GM19043 (cell line): ENCODE measurements around the gene C13orf46.

ENCODE experiments used
- ATAC-seq: cut with Tn5 transposase; IDR thresholded peaks from one replicate; pipeline ENCODE4 v1.9.1; 2021; ENCODE audit warnings: low read depth; ENCODE audit not compliant: unreplicated experiment

Gene C13orf46

DNA sequence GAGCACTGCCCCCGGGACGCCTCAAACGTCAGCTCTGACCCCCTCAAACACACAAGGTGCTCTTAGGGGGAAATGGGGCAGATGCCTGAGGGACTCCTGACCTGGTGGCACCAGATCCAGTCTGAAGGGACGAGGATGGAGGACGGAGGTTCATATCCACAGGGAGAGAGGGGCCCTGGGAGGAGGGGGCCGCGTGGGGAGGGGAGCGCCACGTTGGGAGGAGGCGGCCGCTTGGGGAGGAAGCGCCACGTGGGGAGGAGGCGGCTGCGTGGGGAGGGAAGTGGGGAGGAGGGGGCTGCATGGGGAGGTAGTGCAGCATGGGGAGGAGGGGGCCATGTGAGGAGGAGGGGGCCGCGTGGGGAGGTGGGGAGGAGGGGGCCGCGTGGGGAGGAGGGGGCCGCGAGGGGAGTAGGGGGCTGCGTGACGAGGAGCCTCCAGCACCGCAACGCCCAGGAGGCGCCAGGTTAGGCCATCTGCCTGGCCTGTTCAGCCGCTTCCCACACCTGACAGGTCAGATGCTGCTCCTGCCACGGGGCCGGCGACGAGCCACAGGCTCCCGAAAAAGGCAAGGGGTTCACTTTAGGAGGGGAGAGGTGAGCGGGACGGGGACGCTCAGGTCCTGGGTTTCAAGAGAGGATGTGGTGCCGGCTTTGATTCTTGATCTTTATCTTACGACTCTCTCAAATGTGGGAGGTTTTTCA, 36.7 kb upstream of the C13orf46 start:
- ATAC-seq: no peak

DNA sequence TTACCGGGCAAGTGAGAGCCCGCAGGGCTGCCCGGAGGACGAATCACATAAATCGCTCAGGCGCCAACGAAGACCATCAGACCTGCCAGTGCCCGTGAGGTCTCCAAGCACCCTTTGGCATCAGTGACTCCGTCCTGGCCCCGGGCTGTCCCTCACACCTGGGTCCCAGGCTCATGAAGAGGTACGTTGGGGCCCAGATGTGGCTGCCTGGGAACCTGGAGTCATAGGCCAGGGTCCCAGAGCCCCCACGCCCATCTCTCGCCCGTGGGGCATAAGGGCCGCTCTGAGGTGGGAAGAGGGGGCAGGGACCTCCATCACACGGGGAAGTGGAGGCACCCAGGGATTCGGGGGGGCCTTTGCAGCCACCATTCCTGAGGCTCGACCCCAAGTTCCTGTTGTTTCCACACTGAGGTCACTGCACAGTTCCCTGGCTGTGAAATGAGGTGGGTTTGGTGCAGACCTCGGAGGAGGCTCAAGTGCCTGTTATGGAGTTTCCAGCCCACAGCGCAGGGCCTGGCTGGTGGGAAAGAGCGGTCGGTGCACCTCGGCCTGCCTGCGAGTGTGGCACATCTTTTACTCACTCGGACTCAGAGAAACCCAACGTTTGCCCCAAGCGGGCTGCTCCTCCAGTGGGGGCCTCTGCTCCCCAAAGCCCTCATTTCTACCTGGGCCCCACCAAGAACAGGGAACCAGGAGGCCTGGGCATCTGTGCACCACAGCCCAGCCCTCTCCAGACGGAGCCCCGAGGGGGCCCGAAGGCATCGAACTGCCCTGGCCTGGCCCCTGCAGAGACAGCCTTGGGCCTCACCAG, 35.9 kb upstream of the C13orf46 start:
- no peak for ATAC-seq

DNA sequence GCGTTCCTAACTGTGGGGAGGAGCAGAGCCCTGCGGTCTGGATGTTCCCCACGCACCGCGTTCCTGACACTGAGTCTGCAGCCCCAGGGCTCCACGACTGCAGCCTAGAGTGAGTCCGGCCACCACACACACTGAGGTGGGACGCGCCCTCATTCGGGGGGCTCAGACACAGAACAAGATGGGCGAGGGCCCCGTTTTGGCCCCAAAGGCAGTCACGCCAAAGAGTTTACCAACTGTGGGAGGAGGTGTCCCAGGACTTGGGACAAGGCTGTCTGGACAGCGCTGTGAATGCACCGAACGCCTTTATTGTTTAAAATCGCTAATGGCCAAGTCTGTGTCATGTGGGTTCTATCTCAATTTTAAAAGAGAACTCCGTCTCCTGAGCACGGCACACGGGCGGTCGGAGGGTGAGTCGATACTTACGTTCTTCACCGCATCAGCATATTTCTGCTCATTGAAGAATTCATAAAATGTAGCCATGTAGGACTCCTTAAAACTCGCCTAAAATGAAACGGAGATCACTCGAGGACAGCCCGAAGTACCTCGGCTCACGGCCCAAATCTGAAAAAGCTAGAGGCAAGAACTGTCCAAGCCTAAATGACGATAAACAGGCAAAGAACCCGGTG, 35.2 kb upstream of the C13orf46 start:
- no peak for ATAC-seq

DNA sequence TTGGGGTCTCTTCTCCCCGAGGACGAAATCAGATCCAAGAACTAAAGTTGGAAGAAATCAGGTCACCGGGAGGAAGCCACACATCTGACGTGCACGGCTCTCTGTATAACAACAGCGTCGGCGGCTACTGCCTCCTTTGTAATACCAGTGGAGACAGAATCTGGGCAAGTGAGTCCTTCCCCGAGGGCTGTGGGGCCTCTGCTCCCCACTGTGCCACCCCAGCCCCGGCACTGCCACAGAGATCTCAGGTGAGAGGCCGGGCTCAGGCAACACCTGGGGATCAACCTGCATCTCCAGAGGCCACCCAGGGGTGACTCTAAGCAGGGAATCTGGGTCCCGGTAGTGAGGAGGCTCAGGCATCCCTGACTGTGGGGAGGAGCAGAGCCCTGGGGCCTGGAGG, 33.7 kb upstream of the C13orf46 start:
- ATAC-seq: no peak

DNA sequence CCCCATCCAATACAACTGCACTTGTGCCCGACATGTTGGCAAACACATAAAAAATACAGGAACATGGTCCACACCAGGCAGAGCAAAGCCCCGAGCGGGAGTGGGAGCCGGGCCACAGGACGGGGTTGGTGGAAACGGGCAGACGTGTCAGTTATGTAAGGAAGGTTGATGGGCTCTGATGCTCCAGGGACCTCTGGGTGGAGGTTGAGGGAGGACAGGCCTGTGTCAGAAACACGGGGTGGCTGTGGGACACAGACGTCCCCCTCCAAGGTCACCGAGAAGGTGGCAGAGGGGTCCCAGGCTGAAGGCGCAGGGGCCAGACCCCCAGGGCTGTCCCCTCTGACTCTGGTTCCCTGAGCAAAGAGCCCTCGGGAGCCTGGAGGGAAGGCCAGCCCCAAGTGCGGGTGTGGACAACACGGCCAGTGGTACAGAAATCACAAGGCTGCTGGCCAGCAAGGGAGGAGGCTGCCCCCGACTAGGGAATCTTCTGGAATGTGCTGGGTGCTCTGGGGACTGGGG, 31.4 kb upstream of the C13orf46 start:
- no peak for ATAC-seq

DNA sequence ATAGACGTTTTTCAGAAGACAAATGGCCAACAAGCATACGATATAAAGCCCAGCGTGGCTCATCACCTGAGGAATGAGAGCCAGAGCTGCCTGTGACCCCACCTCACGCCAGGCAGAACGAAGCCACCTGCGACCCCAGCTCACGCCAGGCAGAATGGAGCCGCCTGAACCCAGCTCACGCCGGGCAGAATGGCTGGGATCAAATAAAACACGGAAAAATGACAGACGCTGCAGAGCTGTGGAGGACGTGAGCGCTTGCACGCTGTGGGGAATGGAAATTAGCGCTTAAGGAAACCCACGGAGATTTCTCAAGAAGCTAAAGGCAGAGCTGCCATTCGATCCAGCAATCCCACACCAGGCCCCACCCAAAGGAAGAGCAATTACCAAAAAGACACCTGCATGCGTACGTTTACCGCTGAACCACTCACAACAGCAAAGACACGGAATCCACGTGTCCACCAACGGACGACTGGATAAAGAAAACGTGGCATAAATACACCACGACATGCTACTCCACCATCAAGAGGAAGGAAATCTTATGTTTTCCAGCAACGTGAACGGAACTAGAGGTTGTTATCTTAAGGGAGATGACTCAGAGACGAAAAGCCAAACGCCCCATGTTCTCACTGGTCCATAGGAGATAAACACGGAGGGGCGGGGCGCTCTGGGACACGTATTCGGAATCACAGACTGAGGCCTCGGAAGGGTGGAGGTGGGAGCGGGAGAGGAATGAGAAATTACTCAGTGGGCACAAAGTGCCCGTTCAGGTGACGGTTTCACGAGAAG, 30.7 kb upstream of the C13orf46 start:
- no peak for ATAC-seq

DNA sequence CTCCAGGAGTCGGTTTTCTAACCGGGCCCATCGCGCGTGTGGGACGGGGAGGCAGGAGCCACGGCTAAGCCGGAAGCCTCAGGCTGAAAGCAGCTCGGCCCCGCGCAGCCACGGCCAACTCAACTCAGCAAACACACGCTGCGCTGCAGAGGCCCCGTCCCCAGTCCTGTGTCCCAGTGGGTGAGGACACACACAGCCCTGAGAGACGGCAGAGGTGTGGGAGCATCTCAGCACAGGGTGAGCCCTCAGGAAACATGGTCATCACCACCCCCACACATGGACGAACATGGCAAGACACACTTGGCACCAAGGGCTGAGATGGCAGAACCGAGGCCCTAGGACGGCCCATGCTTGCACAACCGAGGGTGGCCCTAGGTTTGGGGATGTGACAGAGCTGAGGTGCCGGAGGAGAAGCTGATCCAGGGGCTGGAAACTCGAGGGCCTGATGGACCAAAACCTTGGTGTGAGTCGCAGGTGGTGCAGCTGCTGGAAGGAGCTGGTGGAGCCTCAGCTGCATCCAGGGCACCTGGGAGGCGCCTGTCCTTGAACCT, 29.0 kb upstream of the C13orf46 start:
- no peak for ATAC-seq

DNA sequence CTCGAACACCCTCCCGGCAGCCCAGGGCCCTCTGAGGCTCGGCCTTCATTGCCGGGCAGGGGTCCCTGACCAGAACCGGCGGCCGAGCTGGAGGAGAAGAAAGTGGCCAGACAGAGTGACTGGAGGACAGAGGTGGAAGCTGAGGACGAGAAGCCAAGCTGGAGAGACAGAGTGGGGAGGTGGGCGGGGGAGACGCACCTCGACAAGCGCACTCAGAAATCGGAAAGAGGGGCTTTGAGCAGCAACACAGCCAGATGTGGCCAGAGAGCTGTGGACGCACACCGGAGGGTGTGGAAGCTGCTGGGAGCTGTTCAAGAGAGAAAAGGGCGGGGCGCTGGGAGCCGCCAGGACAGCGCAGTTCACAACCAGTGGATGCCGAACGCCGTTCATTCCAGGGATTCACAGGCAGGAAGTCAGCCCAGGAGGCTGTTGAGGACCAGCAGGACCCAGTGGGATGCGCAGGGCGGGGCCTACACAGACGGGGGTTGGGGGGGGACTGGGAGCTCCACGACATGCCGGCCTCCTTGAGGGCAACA, 28.2 kb upstream of the C13orf46 start:
- ATAC-seq: no peak

DNA sequence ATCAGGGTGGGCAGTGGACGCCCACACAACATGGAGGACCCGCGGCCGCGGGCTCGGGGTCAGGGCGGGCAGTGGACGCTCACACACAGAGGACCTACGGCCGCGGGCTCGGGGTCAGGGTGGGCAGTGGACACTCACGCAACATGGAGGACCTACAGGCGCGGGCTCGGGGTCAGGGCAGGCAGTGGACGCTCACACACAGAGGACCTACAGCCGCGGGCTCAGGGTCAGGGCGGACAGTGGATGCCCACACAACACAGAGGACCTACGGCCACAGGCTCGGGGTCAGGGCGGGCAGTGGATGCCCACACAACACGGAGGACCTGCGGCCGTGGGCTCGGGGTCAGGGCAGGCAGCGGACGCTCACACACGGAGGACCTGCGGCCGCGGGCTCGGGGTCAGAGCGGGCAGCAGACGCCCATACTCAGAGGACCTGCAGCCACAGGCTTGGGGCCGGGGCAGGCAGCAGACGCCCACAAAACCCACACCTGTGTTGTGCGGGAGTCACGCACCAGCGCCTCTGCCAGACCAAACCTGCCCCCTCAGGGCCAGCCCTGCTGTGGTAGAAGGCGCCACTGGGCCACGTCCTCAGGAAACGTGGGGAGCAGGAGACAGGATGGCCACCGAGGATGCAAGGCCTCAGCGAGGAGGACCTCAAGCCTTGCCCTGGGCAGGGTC, 27.6 kb upstream of the C13orf46 start:
- ATAC-seq: no peak

DNA sequence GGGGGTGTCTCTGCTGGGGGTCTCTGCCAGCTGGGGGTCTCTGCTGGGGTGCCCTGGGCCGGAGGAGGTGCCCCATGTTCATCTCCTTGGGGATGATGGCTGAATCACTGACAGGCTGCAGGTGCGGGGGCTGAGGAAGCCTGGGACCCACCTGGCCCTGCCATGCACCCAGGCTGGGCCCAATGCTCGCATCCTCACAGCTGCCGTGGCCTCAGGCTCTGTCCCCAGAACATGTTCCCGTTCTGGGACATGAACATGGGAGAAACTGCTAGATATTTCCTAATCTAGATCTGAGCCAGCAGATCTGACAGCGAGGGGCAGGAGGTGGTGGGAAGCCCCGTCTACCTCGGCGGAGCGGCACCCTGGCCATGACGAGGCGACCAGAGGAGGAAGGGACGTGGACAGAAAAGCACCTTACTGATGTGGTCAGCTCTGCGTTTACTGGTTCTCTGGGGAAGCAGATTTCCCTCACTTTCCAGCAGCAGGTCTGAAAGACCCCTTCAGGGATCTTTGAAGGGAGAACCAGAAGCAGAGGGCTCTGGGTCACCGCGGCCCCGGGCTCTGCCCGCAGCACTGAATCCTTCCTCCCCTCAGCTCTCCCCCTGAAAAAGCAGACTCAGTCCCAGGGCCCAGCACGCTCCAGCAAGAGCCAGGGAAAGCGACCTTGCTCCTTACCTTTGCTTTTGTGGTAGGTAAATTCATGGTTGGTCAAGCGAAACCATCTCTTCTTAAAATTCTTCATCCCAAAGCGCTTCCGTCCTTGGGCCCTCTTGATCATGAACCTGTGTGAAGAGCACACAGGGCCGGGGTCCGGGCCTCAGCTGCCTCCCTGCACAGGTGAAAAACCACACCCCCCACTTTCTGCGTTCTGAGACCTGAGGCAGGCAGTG, 26.5 kb upstream of the C13orf46 start:
- no peak for ATAC-seq

DNA sequence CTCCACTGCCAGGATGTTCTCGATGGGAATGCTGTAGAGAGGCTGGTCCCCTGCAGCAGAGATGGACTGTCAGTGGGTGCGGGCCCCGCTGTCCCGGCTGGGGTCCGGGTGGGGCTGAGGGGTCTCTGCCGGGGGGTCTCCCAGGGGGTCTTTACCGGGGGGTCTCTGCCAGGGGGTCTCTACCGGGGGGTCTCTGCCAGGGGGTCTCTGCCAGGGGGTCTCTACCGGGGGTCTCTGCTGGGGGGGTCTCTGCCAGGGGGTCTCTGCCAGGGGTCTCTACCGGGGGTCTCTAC, 25.7 kb upstream of the C13orf46 start:
- no peak for ATAC-seq

DNA sequence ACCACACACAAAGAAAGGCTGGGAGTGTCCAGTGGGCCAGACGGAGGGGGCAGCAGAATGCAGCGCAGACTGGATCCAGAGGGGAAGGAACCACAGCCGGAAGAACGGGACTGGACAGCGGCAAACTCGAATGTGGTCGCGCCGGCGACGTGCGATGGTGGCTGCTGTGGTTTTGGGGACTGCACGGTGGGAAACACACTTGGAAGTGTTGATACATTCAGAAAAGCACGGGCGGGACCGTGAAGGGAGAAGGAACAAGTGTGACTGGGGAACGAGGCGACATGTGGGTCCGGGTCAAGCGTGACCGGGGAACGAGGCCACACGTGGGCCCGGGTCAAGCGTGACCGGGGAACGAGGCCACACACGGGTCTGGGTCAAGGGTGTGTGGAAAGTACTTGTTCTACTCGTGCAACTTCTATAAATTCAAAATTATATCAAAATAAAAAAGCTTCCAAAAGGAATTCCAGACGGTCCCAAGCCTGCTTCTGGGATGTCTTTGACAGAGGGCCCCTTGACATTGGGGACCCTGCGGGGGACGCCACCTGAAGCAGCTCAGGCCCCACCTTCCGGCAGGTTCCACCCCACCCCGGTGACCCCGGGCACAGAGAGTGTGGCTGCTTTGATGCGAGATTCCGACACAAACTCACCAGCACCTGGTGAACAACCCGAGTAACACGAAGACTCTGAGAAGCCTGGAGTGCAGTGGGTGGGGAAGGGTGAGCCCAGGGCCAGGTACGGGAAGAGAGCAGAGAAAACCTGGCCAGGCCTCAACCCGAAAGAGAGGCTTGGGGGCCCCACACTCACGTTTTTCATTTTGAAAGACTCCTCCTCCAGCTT, 25.1 kb upstream of the C13orf46 start:
- ATAC-seq: no peak

DNA sequence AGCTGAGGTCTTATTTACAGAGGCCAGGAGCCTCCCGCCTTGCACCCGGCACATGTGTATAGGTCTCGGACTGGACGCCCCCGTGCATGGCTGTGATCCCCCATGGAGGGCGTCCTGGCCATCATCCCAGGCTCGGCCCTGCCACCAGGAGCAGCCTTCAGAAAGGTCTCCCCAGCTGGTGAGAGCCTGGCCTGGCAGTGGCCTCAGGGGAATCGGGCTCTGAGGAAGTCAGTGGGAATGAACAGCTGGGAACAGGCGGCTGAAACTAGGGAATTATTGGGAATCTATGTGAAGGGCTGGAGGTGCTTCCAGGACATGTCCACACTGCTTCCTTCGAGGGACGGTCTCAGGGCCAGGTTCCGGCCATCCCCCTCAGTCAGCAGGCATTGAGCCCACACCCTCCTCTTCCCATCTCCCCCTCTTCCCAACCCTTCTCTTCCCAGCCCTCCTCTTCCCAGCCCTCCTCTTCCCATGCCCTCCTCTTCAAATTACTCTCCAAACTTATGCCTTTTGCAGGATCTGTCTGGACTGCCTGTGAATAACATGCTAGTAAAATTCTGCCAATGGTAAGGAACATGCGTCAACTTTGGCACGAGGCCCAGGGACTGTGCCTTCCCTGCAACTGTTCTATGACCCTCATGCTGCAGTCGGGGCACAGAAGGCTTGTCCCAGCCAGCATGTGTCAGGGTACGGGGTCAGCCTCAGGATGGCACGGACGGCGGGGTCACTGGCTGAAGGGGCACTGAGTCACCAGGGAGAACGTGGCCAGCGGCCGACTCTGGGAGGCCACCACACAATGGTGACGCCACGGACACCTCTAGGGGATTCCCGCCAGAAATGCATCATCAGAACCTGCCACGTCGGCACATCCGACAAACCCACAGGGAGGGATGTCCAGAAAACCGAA, 24.2 kb upstream of the C13orf46 start:
- no peak for ATAC-seq

DNA sequence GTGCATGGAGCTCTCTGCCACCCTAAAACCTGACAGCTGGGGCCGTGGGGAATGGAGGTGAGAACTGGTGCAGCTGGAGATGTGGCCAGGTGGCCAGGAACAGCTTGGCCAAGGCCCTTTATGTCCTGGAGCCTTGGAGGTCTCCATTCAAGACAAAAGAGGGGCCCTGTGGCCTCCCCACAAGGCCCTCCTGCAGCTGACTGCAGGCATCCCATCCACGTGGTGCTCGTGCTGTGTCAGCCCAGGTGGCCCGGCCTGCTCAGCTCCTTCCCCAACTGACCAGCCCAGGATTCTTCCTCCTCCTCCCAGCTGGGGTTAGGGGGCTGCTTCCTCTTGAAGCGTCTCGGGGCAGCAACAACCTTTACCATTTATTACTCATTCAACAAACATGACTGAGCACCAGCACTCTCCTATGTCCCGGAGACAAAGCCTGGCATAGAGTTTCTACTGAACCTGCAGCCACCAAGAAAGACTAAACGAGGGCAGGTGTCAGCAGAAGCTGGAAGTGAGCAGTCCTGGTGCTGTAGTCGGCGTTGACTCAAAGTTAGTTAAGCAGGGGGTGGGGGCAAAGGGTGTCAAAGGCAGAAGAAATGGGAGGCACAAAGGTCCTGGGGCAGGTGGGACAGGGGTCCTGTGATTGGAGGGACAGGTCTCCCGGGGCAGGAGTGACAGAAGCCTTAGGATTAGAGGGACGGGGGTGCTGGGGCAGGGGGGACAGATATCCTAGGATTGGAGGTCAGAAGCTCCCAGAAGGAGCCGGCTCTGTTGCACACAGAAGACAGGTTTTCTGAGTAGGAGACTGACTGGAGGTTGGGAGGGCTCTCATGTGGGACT, 23.3 kb upstream of the C13orf46 start:
- no peak for ATAC-seq

DNA sequence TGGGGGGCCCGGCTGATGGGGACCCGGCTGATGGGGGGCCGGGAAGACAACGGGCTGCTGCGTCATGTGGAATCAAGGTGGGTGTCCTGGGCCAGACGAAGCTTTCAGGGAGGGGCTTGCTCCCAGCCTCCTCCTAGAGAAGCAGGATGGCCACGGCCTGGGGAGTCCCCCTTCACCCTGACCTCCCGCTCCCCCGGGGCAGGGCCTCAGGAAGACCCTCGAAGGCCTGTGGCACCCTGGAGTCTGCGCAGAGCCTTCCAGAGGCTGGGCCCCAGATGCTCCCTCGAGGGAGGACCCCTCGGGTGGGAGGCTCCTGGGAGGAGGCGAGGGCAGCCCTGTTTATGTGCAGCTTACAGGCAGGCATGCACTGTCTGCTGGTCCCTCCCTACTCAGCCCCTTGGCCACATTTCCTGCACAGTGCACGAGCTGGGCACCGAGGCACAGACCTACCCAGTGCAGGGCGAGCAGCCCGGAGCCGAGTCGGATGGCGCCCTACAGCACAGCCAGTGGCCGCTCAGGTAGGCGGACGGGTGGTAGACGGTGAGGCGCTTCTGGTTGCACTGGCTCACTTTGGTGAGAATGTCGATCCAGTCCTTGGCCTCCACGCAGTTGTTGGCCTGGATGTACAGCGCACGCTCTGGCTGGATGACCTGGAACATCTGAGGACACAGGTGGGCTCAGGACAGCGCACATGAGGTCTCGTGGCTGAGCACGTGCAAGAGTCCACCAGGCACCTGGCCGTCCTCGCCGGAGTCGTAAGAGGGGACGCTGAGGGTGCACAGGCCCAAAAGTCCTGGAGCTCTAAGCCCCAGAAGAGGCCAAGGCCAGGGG, 22.4 kb upstream of the C13orf46 start:
- ATAC-seq: no peak
